Peyer's patch (tissue), 4 donors: ENCODE results near the gene CHTOP. TPM values are rescaled to one million over a fixed set of nuclear protein-coding genes. Genes with fewer than 3 reads are reported as not detected.
A peak's percentile ranks its signal among the peaks of the same experiment; 100 is the strongest.
"Not testable (repeated sequence)": the region's sequence is repeated elsewhere in the genome, so short reads cannot be mapped to it uniquely, and the experiment has no call there.

Experiments used
- DNase-seq, 3 donors: peaks; one replicate each; pipeline ENCODE4 v3.0.0-alpha.2; 2017 to 2019
- H3K27ac ChIP-seq, 4 donors: fragments of 200-600 bp; sonication (generic); one replicate each; pipeline ENCODE4 v1.5.1; 2016 to 2019
- H3K27me3 ChIP-seq, 2 donors: fragments of 200-600 bp; sonication (generic); one replicate each; pipeline ENCODE4 v1.5.1; 2019
- H3K36me3 ChIP-seq, 3 donors: fragments of 200-600 bp; sonication (generic); one replicate each; pipeline ENCODE4 v1.5.1; 2016 to 2019
- H3K4me1 ChIP-seq, 4 donors: fragments of 200-600 bp; sonication (generic); one replicate each; pipeline ENCODE4 v1.5.1; 2016 to 2019
- H3K4me3 ChIP-seq, 4 donors: fragments of 200-600 bp; sonication (generic); 1 replicate in 3 of 4; 2 replicates in 1 of 4; pipeline ENCODE4 v1.5.1; 2016 to 2019; ENCODE audit warnings: mild to moderate bottlenecking in 1 of 4
- H3K9me3 ChIP-seq, 4 donors: fragments of 200-600 bp; sonication (generic); one replicate each; pipeline ENCODE4 v1.5.1; 2016 to 2019; ENCODE audit warnings: mild to moderate bottlenecking in 1 of 4
- CTCF ChIP-seq, 6 experiments: fragments of 450-650 bp in 4 of 6; fragments of 200-600 bp in 2 of 6; sonication (generic) in 1 of 6; IDR thresholded peaks; one replicate each; pipeline ENCODE4 v1.5.1; 2017 to 2019; ENCODE audit warnings: antibody characterized with exemption in 6 of 6, mild to moderate bottlenecking in 3 of 6, moderate library complexity in 1 of 6
- POLR2A ChIP-seq, 2 donors: fragments of 450-650 bp; IDR thresholded peaks; one replicate each; pipeline ENCODE4 v1.5.1; 2017; ENCODE audit warnings: antibody characterized with exemption in 2 of 2, mild to moderate bottlenecking in 2 of 2, moderate library complexity in 2 of 2
- total RNA-seq, 4 donors: library from RNA; depleted of rRNA; stranded (reverse); fragments of >200 nt; gene quantifications; one replicate each; pipeline ENCODE4 v1.1.0, GENCODE V29; 2016

CHTOP gene
- total RNA-seq, 4 donors from 2014 or later: 53.8 to 80.8 (median 68.7) TPM

DNA sequence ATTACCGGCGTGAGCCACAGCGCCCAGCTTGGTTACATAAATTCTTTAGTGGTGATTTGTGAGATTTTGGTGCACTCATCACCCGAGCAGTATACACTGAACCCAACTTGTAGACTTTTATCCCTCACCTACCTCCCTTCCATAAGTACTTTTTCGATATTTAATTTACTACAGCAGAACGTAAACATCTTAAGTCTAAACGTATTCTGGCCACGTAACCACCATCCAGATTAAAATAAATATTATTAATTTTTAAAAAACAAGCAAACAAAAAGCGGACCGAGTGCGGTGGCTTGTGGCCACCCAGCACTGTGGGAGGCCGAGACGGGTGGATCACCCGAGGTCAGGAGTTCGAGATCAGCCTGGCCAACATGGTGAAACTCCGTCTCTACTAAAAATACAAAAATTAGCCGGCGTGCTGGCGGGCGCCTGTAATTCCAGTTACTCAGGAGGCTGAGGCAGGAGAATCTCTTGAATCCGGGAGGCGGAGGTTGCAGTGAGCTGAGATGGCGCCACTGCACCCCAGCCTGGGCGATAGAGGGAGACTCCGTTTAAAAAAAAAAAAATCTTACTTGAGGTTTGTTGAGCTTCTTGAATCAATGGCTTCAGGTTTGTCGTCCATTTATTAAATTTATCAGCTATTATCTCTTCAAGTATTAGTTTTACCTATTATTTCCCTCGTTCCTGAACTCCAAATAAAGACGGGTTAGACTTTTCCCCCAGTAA lies 37.9 kb downstream of the CHTOP start:
- peak overlapping the region; percentile 33 to 67 (median 42) for H3K4me3 ChIP-seq
- not testable (repeated sequence) for H3K27me3 ChIP-seq, H3K9me3 ChIP-seq
- peak in 2 of 6 experiments; percentile 11 to 15 for TF ChIP-seq CTCF (IDR thresholded peaks at IDR 0.05)
- peaks cover 0 to 22% (median 0%) of the 10 kb centered on the region in 3 donors for H3K36me3 ChIP-seq
- peak overlapping the region; percentile 77 to 92 (median 84) for H3K27ac ChIP-seq
- peak in 1 of 3 donors; percentile 61 for DNase-seq
- peaks cover 0 to 18% (median 2%) of the 10 kb centered on the region in 4 donors for H3K4me1 ChIP-seq

DNA sequence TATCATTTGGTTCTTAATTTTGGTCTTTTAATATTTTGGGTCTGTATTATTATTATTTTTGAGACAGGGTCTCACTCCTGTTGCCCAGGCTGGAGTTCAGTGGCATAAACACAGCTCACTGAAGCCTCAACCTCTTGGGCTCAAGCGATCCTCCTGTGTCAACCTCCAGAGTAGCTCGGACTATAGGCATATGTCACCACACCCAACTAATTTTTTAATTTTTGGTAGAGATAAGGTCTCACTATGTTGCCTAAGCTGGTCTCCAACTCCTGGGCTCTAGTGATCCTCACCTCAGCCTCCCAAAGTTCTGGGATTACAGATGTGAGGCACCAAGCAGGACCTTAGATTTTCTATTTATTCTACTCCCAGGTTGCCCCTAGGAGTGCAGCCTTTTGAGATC lies 39.6 kb downstream of the CHTOP start:
- TF ChIP-seq CTCF (IDR thresholded peaks at IDR 0.05) (no peak), POLR2A (IDR thresholded peaks at IDR 0.05) (no peak)
- H3K27ac ChIP-seq: no peak overlapping the region

DNA sequence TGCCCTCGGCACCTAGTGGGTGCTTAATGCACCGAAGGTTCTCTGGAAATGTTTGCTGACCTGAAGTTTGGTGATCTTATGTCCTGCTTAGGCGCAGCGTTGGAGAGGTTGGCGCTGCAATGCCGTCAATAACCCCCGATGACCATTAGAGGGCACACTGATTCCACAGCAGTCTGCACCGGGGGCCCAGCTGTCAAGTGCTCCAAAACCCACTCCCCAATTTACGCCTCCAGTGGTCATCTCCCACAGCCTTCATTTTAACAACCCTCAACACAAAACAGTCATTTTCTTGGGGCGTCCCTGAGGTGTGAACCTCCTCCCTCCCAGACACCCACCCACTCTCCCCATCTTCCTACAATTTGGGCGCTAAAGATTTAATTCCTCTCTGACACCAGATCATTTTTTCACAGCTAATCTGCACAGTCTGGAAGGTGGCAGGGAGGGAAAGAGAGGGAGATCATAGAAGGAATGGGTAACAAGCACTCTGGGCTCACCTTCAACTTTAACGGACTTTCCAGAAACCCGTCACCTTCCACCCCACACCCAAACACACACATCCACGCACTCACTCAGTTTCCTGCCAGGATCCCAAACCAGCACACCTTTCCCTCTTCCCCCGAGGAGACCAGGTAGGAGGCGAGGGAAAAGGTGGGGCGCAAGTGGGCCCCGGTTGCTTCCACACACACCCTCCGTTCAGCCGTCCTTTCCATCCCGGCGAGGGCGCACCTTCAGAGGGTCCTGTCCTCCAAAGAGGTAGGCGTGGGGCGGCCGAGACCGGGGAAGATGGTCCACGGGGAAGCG lies 44.1 kb downstream of the CHTOP start:
- H3K36me3 ChIP-seq: no peaks in the 10 kb centered on the region
- peak in 2 of 3 donors; percentile 41 to 70 for DNase-seq
- TF ChIP-seq CTCF (IDR thresholded peaks at IDR 0.05) (peak; percentile 52 to 85 (median 70)), POLR2A (IDR thresholded peaks at IDR 0.05) (no peak)
- peaks cover 3 to 25% (median 19%) of the 10 kb centered on the region in 4 donors for H3K4me1 ChIP-seq
- H3K27me3 ChIP-seq: peaks cover 0 to 22% of the 10 kb centered on the region in 2 donors
- H3K4me3 ChIP-seq: peak overlapping the region; percentile 24 to 60 (median 47)
- peak overlapping the region in 2 of 4 donors; percentile 39 to 49 for H3K27ac ChIP-seq
- H3K9me3 ChIP-seq: no peaks in the 10 kb centered on the region

More for the DNA sequence above, 39.6 kb downstream of the CHTOP start:
- peaks cover 0 to 29% (median 10%) of the 10 kb centered on the region in 4 donors for H3K4me1 ChIP-seq
- DNase-seq: no peak
- H3K27me3 ChIP-seq: peaks cover 0 to 7% of the 10 kb centered on the region in 2 donors
- no peaks in the 10 kb centered on the region for H3K9me3 ChIP-seq
- H3K4me3 ChIP-seq: no peak overlapping the region
- peaks cover 0 to 5% (median 0%) of the 10 kb centered on the region in 3 donors for H3K36me3 ChIP-seq

DNA sequence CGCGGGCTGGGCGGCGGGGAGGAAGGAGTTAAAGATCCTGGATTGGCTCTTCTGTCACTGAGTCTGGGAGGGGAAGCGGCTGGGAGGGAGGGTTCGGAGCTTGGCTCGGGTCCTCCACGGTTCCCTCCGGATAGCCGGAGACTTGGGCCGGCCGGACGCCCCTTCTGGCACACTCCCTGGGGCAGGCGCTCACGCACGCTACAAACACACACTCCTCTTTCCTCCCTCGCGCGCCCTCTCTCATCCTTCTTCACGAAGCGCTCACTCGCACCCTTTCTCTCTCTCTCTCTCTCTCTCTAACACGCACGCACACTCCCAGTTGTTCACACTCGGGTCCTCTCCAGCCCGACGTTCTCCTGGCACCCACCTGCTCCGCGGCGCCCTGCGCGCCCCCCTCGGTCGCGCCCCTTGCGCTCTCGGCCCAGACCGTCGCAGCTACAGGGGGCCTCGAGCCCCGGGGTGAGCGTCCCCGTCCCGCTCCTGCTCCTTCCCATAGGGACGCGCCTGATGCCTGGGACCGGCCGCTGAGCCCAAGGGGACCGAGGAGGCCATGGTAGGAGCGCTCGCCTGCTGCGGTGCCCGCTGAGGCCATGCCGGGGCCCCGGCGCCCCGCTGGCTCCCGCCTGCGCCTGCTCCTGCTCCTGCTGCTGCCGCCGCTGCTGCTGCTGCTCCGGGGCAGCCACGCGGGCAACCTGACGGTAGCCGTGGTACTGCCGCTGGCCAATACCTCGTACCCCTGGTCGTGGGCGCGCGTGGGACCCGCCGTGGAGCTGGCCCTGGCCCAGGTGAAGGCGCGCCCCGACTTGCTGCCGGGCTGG lies 44.9 kb downstream of the CHTOP start, which contains the start of gene NPR1:
Gene NPR1, plus strand, starts transcription at position 170 of the 818 bp plus-strand sequence. Its CDS starts 421 bp downstream, at position 591.
- H3K27ac ChIP-seq: peak within 1 kb of the TSS in 3 of 4 donors; percentile 20 to 49 (median 39)
- peak within 1 kb of the TSS; percentile 24 to 60 (median 47) for H3K4me3 ChIP-seq

More for the DNA sequence above, 44.9 kb downstream of the CHTOP start, which contains the start of gene NPR1:
- no peaks in the 10 kb centered on the region for H3K36me3 ChIP-seq
- H3K9me3 ChIP-seq: no peaks in the 10 kb centered on the region
- H3K4me1 ChIP-seq: peaks cover 3 to 25% (median 19%) of the 10 kb centered on the region in 4 donors
- peaks cover 0 to 22% of the 10 kb centered on the region in 2 donors for H3K27me3 ChIP-seq
- TF ChIP-seq CTCF (IDR thresholded peaks at IDR 0.05) (no peak), POLR2A (IDR thresholded peaks at IDR 0.05) (no peak)
- peak; percentile 37 to 67 (median 59) for DNase-seq
